Esophagus (tissue), 2 donors: ENCODE measurements around the gene TCF7L1. TPM values are rescaled to one million over a fixed set of nuclear protein-coding genes. Genes with fewer than 3 reads are reported as not detected.

ENCODE experiments used
- H3K27ac ChIP-seq, 2 donors: one replicate each; pipeline ENCODE4 v1.5.1; 2013; ENCODE audit warnings: low read depth in 2 of 2, mild to moderate bottlenecking in 2 of 2, inconsistent platforms in 1 of 2, low read length in 1 of 2, moderate library complexity in 1 of 2
- H3K27me3 ChIP-seq, 2 donors: one replicate each; pipeline ENCODE4 v1.6.1; 2013; ENCODE audit warnings: low read length in 2 of 2, control low read depth in 1 of 2, mild to moderate bottlenecking in 1 of 2; ENCODE audit not compliant: insufficient read depth in 2 of 2, control insufficient read depth in 1 of 2
- H3K36me3 ChIP-seq, 2 donors: one replicate each; pipeline ENCODE4 v1.6.1; 2013; ENCODE audit warnings: low read length in 1 of 2; ENCODE audit not compliant: control insufficient read depth in 2 of 2, insufficient read depth in 2 of 2
- H3K4me1 ChIP-seq, 2 donors: one replicate each; pipeline ENCODE4 v1.6.1; 2013; ENCODE audit warnings: low read length in 1 of 2; ENCODE audit not compliant: control insufficient read depth in 2 of 2, insufficient read depth in 2 of 2
- H3K4me3 ChIP-seq, 2 donors: one replicate each; pipeline ENCODE4 v1.5.1; 2013; ENCODE audit warnings: low read length in 2 of 2, mild to moderate bottlenecking in 2 of 2, low read depth in 1 of 2, moderate library complexity in 1 of 2
- H3K9me3 ChIP-seq, 2 donors: one replicate each; pipeline ENCODE4 v1.6.1; 2013; ENCODE audit warnings: mild to moderate bottlenecking in 2 of 2, low read depth in 1 of 2, low read length in 1 of 2, moderate library complexity in 1 of 2; ENCODE audit not compliant: control insufficient read depth in 2 of 2, insufficient read depth in 1 of 2
- WGBS, 2 donors: extraction: QIAGEN DNeasy Blood & Tissue Kit; methylation state at CpG; one replicate each; pipeline ENCODE4 v1.1.7; 2013; 5-methylcytosine and 5-hydroxymethylcytosine counted together
- polyA plus RNA-seq, 2 donors: library from polyadenylated mRNA; stranded (reverse); fragments of 200-250 nt; gene quantifications; one replicate each; pipeline ENCODE4 v1.2.3, GENCODE V29; 2013
- donor health status: healthy with polysubstance abuse.
- donor health status: Bipolar disorder and iron deficiency.

TCF7L1 gene
- polyA plus RNA-seq, 2 donors: 3.5 to 4.0 TPM

GRCh38 chr2:85247610-85248009 is 114.4 kb downstream of the TCF7L1 start:
- Histone ChIP-seq H3K27ac (no peak overlapping the region), H3K9me3 (no peaks in the 10 kb centered on the region), H3K4me3 (no peak overlapping the region), H3K4me1 (peaks cover 5 to 7% of the 10 kb centered on the region in 2 donors), H3K27me3 (no peaks in the 10 kb centered on the region), H3K36me3 (no peaks in the 10 kb centered on the region)
- WGBS, 2 donors: 80 to 83% methylated on average over 8 of the region's 8 CpGs

GRCh38 chr2:85248773-85249509 is 115.7 kb downstream of the TCF7L1 start:
- H3K4me3 ChIP-seq: no peak overlapping the region
- peaks cover 3 to 7% of the 10 kb centered on the region in 2 donors for H3K4me1 ChIP-seq
- H3K36me3 ChIP-seq: no peaks in the 10 kb centered on the region
- 40 to 44% methylated on average over 7 of the region's 7 CpGs for WGBS, 2 donors
- H3K27ac ChIP-seq: peak overlapping the region in 1 of 2 donors; percentile 59
- H3K9me3 ChIP-seq: no peaks in the 10 kb centered on the region
- no peaks in the 10 kb centered on the region for H3K27me3 ChIP-seq

- Histone ChIP-seq H3K27me3 (no peaks in the 10 kb centered on the region), H3K9me3 (no peaks in the 10 kb centered on the region), H3K36me3 (no peaks in the 10 kb centered on the region), H3K4me1 (peaks cover 4 to 7% of the 10 kb centered on the region in 2 donors), H3K27ac (no peak overlapping the region), H3K4me3 (no peak overlapping the region)
- 52 to 62% methylated on average over 2 of the region's 2 CpGs for WGBS, 2 donors
Measured at GRCh38 chr2:85250045-85250444, 116.9 kb downstream of the TCF7L1 start.

GRCh38 chr2:85251070-85251616 is 118.0 kb downstream of the TCF7L1 start:
- 57 to 75% methylated on average over 3 of the region's 3 CpGs for WGBS, 2 donors
- peaks cover 12% of the 10 kb centered on the region in 2 donors for H3K4me1 ChIP-seq
- H3K27ac ChIP-seq: no peak overlapping the region
- H3K4me3 ChIP-seq: no peak overlapping the region
- no peaks in the 10 kb centered on the region for H3K9me3 ChIP-seq
- H3K27me3 ChIP-seq: no peaks in the 10 kb centered on the region
- H3K36me3 ChIP-seq: no peaks in the 10 kb centered on the region

- H3K27ac ChIP-seq: no peak overlapping the region
- no peak overlapping the region for H3K4me3 ChIP-seq
- no peaks in the 10 kb centered on the region for H3K9me3 ChIP-seq
- H3K27me3 ChIP-seq: no peaks in the 10 kb centered on the region
- peaks cover 4 to 16% of the 10 kb centered on the region in 2 donors for H3K4me1 ChIP-seq
- 61 to 64% methylated on average over 5 of the region's 5 CpGs for WGBS, 2 donors
- no peaks in the 10 kb centered on the region for H3K36me3 ChIP-seq
Measured at GRCh38 chr2:85253890-85254289, 120.7 kb downstream of the TCF7L1 start.

- 61 to 63% methylated on average over 11 of the region's 11 CpGs for WGBS, 2 donors
- no peaks in the 10 kb centered on the region for H3K9me3 ChIP-seq
- no peaks in the 10 kb centered on the region for H3K36me3 ChIP-seq
- peaks cover 4 to 16% of the 10 kb centered on the region in 2 donors for H3K4me1 ChIP-seq
- H3K27me3 ChIP-seq: no peaks in the 10 kb centered on the region
- H3K4me3 ChIP-seq: no peak overlapping the region
- no peak overlapping the region for H3K27ac ChIP-seq
Measured at GRCh38 chr2:85254540-85255300, 121.5 kb downstream of the TCF7L1 start.

GRCh38 chr2:85255456-85255812 is 122.2 kb downstream of the TCF7L1 start:
- no peaks in the 10 kb centered on the region for H3K36me3 ChIP-seq
- no peaks in the 10 kb centered on the region for H3K27me3 ChIP-seq
- 22 to 52% methylated on average over 6 of the region's 6 CpGs for WGBS, 2 donors
- no peaks in the 10 kb centered on the region for H3K9me3 ChIP-seq
- peaks cover 4 to 16% of the 10 kb centered on the region in 2 donors for H3K4me1 ChIP-seq
- H3K4me3 ChIP-seq: no peak overlapping the region
- H3K27ac ChIP-seq: no peak overlapping the region

GRCh38 chr2:85255813-85256594 is 122.8 kb downstream of the TCF7L1 start:
- Histone ChIP-seq H3K36me3 (no peaks in the 10 kb centered on the region), H3K27me3 (no peaks in the 10 kb centered on the region), H3K27ac (peak overlapping the region in 1 of 2 donors; percentile 8), H3K4me1 (peaks cover 4 to 16% of the 10 kb centered on the region in 2 donors), H3K9me3 (no peaks in the 10 kb centered on the region), H3K4me3 (no peak overlapping the region)
- WGBS, 2 donors: 21 to 41% methylated on average over 23 of the region's 23 CpGs

GRCh38 chr2:85257359-85257969 is 124.3 kb downstream of the TCF7L1 start:
- H3K4me1 ChIP-seq: peaks cover 4 to 16% of the 10 kb centered on the region in 2 donors
- H3K27ac ChIP-seq: peak overlapping the region; percentile 40 to 70
- H3K36me3 ChIP-seq: no peaks in the 10 kb centered on the region
- H3K9me3 ChIP-seq: no peaks in the 10 kb centered on the region
- WGBS, 2 donors: 45 to 51% methylated on average over 12 of the region's 12 CpGs
- H3K4me3 ChIP-seq: no peak overlapping the region
- H3K27me3 ChIP-seq: no peaks in the 10 kb centered on the region
